GM12878 (cell line): Measurements from ENCODE around the gene ATP5PB. TPM values are rescaled to one million over a fixed set of nuclear protein-coding genes. Genes with fewer than 3 reads are reported as not detected.

ENCODE experiments used
- ATAC-seq: fragments of 200-7000 bp; cut with Tn5 transposase; 3 replicates; pipeline ENCODE4 v1.9.1; 2020; ENCODE audit warnings: mild to moderate bottlenecking, moderate library complexity
- BruUV-seq: library from RNA; stranded (reverse); fragments of 400-500 nt; replicated peaks from 2 replicates; lab custom pipeline; 2021; lab: Mats Ljungman, UMichigan
- CTCF ChIA-PET: fragments of 300-600 bp; sonication (Branson Sonifier 250); formaldehyde crosslinking; extraction: SDS; loops from one replicate; lab custom pipeline; 2021; ENCODE audit warnings: inconsistent platforms; lab: Yijun Ruan, JAX
- POLR2A ChIA-PET: fragments of 350-600 bp; formaldehyde crosslinking; extraction: SDS; loops from one replicate; lab custom pipeline; 2021; ENCODE audit warnings: inconsistent platforms; lab: Charles Lee
- RAD21 ChIA-PET: fragments of 300-600 bp; sonication (Branson Sonifier 250); formaldehyde crosslinking; loops from one replicate; lab custom pipeline; 2023; ENCODE audit warnings: antibody characterized with exemption; ENCODE audit not compliant: unreplicated experiment; lab: Charles Lee
- SMC1A ChIA-PET: fragments of 300-600 bp; sonication (Branson Sonifier 250); formaldehyde crosslinking; loops from one replicate; lab custom pipeline; 2023; ENCODE audit not compliant: unreplicated experiment, uncharacterized antibody; lab: Charles Lee
- DNase-seq: peaks from one replicate; pipeline ENCODE4 v3.0.0-alpha.2; 2011; ENCODE audit warnings: low read depth, low spot score
- FAIRE-seq: peaks from 3 replicates; lab custom pipeline; 2011; peaks lifted over from hg19 to GRCh38; lab: Jason Lieb, UNC
- H2AFZ ChIP-seq: 2 replicates; pipeline ENCODE4 v1.6.0; 2011; ENCODE audit warnings: low read depth, low read length, control low read depth; ENCODE audit not compliant: control insufficient read depth
- H3K27ac ChIP-seq: 2 replicates; pipeline ENCODE4 v1.5.1; 2011; ENCODE audit warnings: control low read depth; ENCODE audit not compliant: control insufficient read depth, insufficient read depth
- H3K27me3 ChIP-seq, 2 experiments: replicated peaks in 1 of 2; 2 replicates each; pipeline versions ENCODE4 v1.6.0 to v1.6.1; 2011; ENCODE audit warnings: low read length in 1 of 2; ENCODE audit not compliant: control insufficient read depth in 2 of 2, insufficient read depth in 2 of 2
- H3K36me3 ChIP-seq, 2 experiments: 2 replicates each; pipeline ENCODE4 v1.5.1; 2011; ENCODE audit warnings: low read length in 1 of 2; ENCODE audit not compliant: control insufficient read depth in 2 of 2, insufficient read depth in 2 of 2
- H3K4me1 ChIP-seq: 2 replicates; pipeline ENCODE4 v1.6.1; 2011; ENCODE audit warnings: mild to moderate bottlenecking, low read length, moderate library complexity, mixed read lengths; ENCODE audit not compliant: control insufficient read depth, insufficient read depth
- H3K4me2 ChIP-seq: 2 replicates; pipeline ENCODE4 v1.6.0; 2011; ENCODE audit warnings: control low read depth; ENCODE audit not compliant: control insufficient read depth, insufficient read depth
- H3K4me3 ChIP-seq: fragments of 200-600 bp; sonication (generic); 2 replicates; pipeline ENCODE4 v1.5.1; 2016
- H3K79me2 ChIP-seq: 2 replicates; pipeline ENCODE4 v1.6.0; 2011; ENCODE audit warnings: low read length; ENCODE audit not compliant: control insufficient read depth, insufficient read depth
- H3K9ac ChIP-seq: 2 replicates; pipeline ENCODE4 v1.8.0; 2011; ENCODE audit warnings: low read length, control low read depth, mixed read lengths; ENCODE audit not compliant: control insufficient read depth, insufficient read depth
- H3K9me3 ChIP-seq: replicated peaks from 3 replicates; pipeline ENCODE4 v1.5.1; 2011; ENCODE audit warnings: mild to moderate bottlenecking, low read length; ENCODE audit not compliant: control insufficient read depth, insufficient read depth
- H4K20me1 ChIP-seq: 2 replicates; pipeline ENCODE4 v1.6.0; 2011; ENCODE audit not compliant: control insufficient read depth, insufficient read depth
- BMI1 ChIP-seq: fragments of 450-650 bp; IDR thresholded peaks from 2 replicates; pipeline ENCODE4 v1.6.1; 2016; ENCODE audit warnings: mild to moderate bottlenecking, moderate library complexity, borderline replicate concordance
- ESRRA ChIP-seq: IDR thresholded peaks from 2 replicates; pipeline ENCODE4 v1.6.1; 2012; ENCODE audit warnings: mild to moderate bottlenecking, low read length, improper control_type of control experiment
- GATAD2B ChIP-seq: fragments of 450-650 bp; conservative IDR thresholded peaks from 2 replicates; pipeline ENCODE4 v1.6.1; 2017; ENCODE audit warnings: low read depth, mild to moderate bottlenecking, moderate library complexity
- IKZF2 ChIP-seq, 2 experiments: fragments of 450-650 bp; IDR thresholded peaks; 2 replicates each; pipeline ENCODE4 v1.6.1; 2017; ENCODE audit warnings: mild to moderate bottlenecking in 2 of 2, moderate library complexity in 2 of 2
- IRF4 ChIP-seq: IDR thresholded peaks from 2 replicates; pipeline ENCODE4 v1.6.1; 2011; ENCODE audit warnings: low read depth, low read length
- JUNB ChIP-seq: IDR thresholded peaks from 2 replicates; pipeline ENCODE4 v1.6.1; 2016; ENCODE audit warnings: antibody characterized with exemption, mild to moderate bottlenecking
- JUND ChIP-seq: IDR thresholded peaks from 2 replicates; pipeline ENCODE4 v1.6.1; 2012; ENCODE audit warnings: low read depth, mild to moderate bottlenecking, low read length, improper control_type of control experiment, moderate library complexity
- MEF2B ChIP-seq: fragments of 450-650 bp; IDR thresholded peaks from 2 replicates; pipeline ENCODE4 v1.6.1; 2018; ENCODE audit warnings: mild to moderate bottlenecking, moderate library complexity; ENCODE audit not compliant: partially characterized antibody, poor library complexity, severe bottlenecking
- POLR2A ChIP-seq: IDR thresholded peaks from 2 replicates; pipeline ENCODE4 v1.6.1; 2011; ENCODE audit warnings: low read depth, mild to moderate bottlenecking, low read length
- RCOR1 ChIP-seq: conservative IDR thresholded peaks from 2 replicates; pipeline ENCODE4 v1.6.1; 2012; ENCODE audit warnings: low read depth, low read length, improper control_type of control experiment
- SPI1 ChIP-seq: IDR thresholded peaks from 2 replicates; pipeline ENCODE4 v1.6.1; 2011; ENCODE audit warnings: low read depth, mild to moderate bottlenecking, low read length, moderate library complexity, borderline replicate concordance; ENCODE audit not compliant: insufficient read depth
- WGBS: methylation state at CpG from one replicate; pipeline ENCODE4 v1.1.6; 2016; ENCODE audit warnings: low lambda C conversion rate; ENCODE audit not compliant: insufficient replicate concordance, insufficient coverage; ENCODE audit errors: missing lambda C conversion rate; 5-methylcytosine and 5-hydroxymethylcytosine counted together
- in situ Hi-C: fragments of 300-500 bp; cut with MboI; formaldehyde crosslinking; loops from 9 replicates; pipeline ENCODE4 v1.14.3; 2018; ENCODE audit warnings: mixed read lengths
- intact Hi-C: fragments of 100-400 bp; cut with micrococcal nuclease; formaldehyde crosslinking; loops from one replicate; pipeline ENCODE4 v1.14.2; 2022; ENCODE audit not compliant: unreplicated experiment
- polyA plus RNA-seq, 11 experiments: library from polyadenylated mRNA; depleted of rRNA in 4 of 11; unstranded in 6 of 11; stranded (reverse) in 5 of 11; fragments of >200 nt; fragmentation: Nextera tagmentation in 4 of 11; fragmentation: Illumina TruSeq in 1 of 11; extraction: Ambion mirVana in 4 of 11; extraction: Trizol in 1 of 11; gene quantifications; 1 replicate in 1 of 11; 2 replicates in 10 of 11; pipeline versions ENCODE4 v1.2.1 to v1.2.3, GENCODE V29; 2011 to 2016; ENCODE audit warnings: inconsistent platforms in 2 of 11, missing spikeins in 2 of 11, low read depth in 1 of 11
- total RNA-seq, 4 experiments: library from RNA; depleted of rRNA in 3 of 4; stranded (reverse); fragments of >200 nt in 3 of 4; fragmentation: Illumina TruSeq in 1 of 4; extraction: Trizol in 1 of 4; gene quantifications; 2 replicates each; pipeline versions ENCODE4 v1.2.1 to v1.2.3, GENCODE V29; 2013 to 2021
- TF ChIP-seq, protein P1 (sequence below): fragments of 450-650 bp; formaldehyde crosslinking; IDR thresholded peaks from 2 replicates; pipeline ENCODE4 v1.4.0; 2022; ENCODE audit warnings: mild to moderate bottlenecking, moderate library complexity
- TF ChIP-seq, protein P2 (sequence below): IDR thresholded peaks from 2 replicates; pipeline ENCODE4 v1.6.1; 2011; ENCODE audit warnings: low read depth, mild to moderate bottlenecking, low read length, moderate library complexity, borderline replicate concordance; ENCODE audit errors: extremely low read depth
- TF ChIP-seq, protein P3 (sequence below), 3 experiments: IDR thresholded peaks in 2 of 3; conservative IDR thresholded peaks in 1 of 3; 2 replicates each; pipeline ENCODE4 v1.5.1; 2011; ENCODE audit warnings: low read depth in 3 of 3, low read length in 3 of 3, mild to moderate bottlenecking in 3 of 3, control low read depth in 2 of 3, moderate library complexity in 2 of 3, inconsistent platforms in 1 of 3, mixed read lengths in 1 of 3; ENCODE audit not compliant: control insufficient read depth in 2 of 3, insufficient read depth in 1 of 3; ENCODE audit errors: extremely low read depth in 1 of 3

The ATP5PB gene
- total and polyA plus RNA-seq, 10 of the 15 experiments (the other 5 are each of a cell fraction or from before 2014, with no cell fraction given): 380 to 1,760 (median 677) TPM

DNA sequence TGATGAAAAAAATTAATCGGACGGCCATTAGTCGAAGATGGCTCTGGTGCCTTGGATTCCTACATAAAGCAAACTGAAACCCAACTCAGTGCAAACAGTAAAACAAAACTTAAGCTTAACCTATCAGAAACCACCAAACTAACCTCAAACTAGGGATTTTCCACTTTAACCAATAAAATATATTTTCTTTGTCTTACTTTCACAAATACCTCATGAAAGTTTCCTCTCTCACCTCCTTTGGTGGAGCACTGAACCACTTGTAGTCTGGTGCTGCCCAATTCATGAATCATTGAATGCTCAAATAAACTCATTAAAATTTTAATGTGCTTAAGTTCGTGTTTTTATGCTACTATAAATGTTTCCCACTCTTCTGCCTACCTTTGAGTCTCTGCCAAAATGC, 47.1 kb downstream of the ATP5PB start (continued):
- TF ChIP-seq, protein P1, sequence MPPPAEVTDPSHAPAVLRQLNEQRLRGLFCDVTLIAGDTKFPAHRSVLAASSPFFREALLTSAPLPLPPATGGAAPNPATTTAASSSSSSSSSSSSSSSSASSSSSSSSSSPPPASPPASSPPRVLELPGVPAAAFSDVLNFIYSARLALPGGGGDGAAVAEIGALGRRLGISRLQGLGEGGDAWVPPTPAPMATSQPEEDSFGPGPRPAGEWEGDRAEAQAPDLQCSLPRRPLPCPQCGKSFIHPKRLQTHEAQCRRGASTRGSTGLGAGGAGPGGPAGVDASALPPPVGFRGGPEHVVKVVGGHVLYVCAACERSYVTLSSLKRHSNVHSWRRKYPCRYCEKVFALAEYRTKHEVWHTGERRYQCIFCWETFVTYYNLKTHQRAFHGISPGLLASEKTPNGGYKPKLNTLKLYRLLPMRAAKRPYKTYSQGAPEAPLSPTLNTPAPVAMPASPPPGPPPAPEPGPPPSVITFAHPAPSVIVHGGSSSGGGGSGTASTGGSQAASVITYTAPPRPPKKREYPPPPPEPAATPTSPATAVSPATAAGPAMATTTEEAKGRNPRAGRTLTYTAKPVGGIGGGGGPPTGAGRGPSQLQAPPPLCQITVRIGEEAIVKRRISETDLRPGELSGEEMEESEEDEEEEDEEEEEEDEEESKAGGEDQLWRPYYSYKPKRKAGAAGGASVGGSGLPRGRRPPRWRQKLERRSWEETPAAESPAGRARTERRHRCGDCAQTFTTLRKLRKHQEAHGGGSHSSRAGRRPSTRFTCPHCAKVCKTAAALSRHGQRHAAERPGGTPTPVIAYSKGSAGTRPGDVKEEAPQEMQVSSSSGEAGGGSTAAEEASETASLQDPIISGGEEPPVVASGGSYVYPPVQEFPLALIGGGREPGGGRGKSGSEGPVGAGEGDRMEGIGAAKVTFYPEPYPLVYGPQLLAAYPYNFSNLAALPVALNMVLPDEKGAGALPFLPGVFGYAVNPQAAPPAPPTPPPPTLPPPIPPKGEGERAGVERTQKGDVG (CRISPR knock-in tag): no peak
- TF ChIP-seq, protein P2, sequence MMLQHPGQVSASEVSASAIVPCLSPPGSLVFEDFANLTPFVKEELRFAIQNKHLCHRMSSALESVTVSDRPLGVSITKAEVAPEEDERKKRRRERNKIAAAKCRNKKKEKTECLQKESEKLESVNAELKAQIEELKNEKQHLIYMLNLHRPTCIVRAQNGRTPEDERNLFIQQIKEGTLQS: no peak
- TF ChIP-seq POLR2A: no peak
- TF ChIP-seq, protein P3, sequence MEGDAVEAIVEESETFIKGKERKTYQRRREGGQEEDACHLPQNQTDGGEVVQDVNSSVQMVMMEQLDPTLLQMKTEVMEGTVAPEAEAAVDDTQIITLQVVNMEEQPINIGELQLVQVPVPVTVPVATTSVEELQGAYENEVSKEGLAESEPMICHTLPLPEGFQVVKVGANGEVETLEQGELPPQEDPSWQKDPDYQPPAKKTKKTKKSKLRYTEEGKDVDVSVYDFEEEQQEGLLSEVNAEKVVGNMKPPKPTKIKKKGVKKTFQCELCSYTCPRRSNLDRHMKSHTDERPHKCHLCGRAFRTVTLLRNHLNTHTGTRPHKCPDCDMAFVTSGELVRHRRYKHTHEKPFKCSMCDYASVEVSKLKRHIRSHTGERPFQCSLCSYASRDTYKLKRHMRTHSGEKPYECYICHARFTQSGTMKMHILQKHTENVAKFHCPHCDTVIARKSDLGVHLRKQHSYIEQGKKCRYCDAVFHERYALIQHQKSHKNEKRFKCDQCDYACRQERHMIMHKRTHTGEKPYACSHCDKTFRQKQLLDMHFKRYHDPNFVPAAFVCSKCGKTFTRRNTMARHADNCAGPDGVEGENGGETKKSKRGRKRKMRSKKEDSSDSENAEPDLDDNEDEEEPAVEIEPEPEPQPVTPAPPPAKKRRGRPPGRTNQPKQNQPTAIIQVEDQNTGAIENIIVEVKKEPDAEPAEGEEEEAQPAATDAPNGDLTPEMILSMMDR (IDR thresholded peaks at IDR 0.05 in 2 of 3, conservative IDR thresholded peaks at IDR 0.05 in 1 of 3; ENCODE audit: control insufficient read depth in 2 of 3, extremely low read depth in 1 of 3, insufficient read depth in 1 of 3, low read depth in 3 of 3, low read length in 3 of 3): no peak

DNA sequence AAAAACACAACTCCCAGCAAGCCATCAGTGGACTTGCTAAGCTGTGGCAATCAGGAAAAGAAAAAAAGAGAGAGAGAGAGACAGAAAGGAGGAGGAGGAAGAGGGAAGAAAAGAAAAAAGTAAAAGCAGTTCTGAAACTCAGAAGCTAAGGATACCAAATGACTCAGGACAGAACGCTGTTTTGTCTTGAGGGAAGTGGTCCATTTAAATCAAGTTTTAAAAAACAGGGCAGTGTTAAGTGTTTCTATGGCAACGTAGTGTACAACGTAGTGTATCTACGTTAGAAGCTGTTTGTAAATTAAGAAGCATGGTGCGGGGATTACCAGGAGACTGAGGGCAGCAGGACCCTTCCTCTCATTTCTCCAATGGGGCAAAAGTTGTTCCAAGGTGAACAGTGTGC, 48.3 kb downstream of the ATP5PB start:
- ATAC-seq (no peak; the same call in 2 of the 3 replicates), DNase-seq (no peak), FAIRE-seq (no peak)
- intact Hi-C loops (no loop called here), in situ Hi-C loops (loop anchor here (25.0 kb wide), 1 partner anchor 865 kb away; no protein-coding TSS in a partner anchor)
- H2AFZ ChIP-seq: no peak overlapping the region
- no peak overlapping the region for H3K4me3 ChIP-seq
- 45% methylated on average over 5 of the region's 5 CpGs for WGBS
- peaks cover 15% of the 10 kb centered on the region for H3K9me3 ChIP-seq
- ChIA-PET POLR2A (interaction anchor here (1.1 to 1.2 kb wide), 2 partner anchors 9 to 20 kb away, joined by 3 to 5 read pairs; no protein-coding TSS in a partner anchor), SMC1A (interaction anchor here (0.7 to 5.4 kb wide), 8 partner anchors 11 to 271 kb away, joined by 3 to 46 read pairs (median 5); no protein-coding TSS in a partner anchor), RAD21 (interaction anchor here (1.5 to 1.6 kb wide), 2 partner anchors 10 to 16 kb away, joined by 4 to 5 read pairs; no protein-coding TSS in a partner anchor), CTCF (interaction anchor here (0.8 to 5.6 kb wide), 4 partner anchors 10 to 270 kb away, joined by 3 to 41 read pairs (median 5); no protein-coding TSS in a partner anchor)
- H3K36me3 ChIP-seq: no peaks in the 10 kb centered on the region
- H3K4me2 ChIP-seq: peak overlapping the region; percentile 27; the same call in 1 of the 2 replicates
- no peaks in the 10 kb centered on the region for H3K27me3 ChIP-seq
- peaks cover 16% of the 10 kb centered on the region; the same call in 1 of the 2 replicates for H3K4me1 ChIP-seq
- no TSS peak for BruUV-seq
- H4K20me1 ChIP-seq: no peaks in the 10 kb centered on the region
- H3K9ac ChIP-seq: no peak overlapping the region
- no peak for TF ChIP-seq MEF2B
- TF ChIP-seq IKZF2 (IDR thresholded peaks at IDR 0.05): peak; percentile 34 to 43; a peak in 1 of 4 replicates
- TF ChIP-seq BMI1: peak; percentile 47; the same call in 1 of the 2 replicates
- TF ChIP-seq GATAD2B: no peak
- peak; percentile 40; the same call in 1 of the 2 replicates for TF ChIP-seq SPI1
- no peak for TF ChIP-seq ESRRA
- no peak for TF ChIP-seq RCOR1
- no peak for TF ChIP-seq JUND
- TF ChIP-seq JUNB: peak; percentile 23; the same call in 1 of the 2 replicates
- TF ChIP-seq IRF4: 0 out of 2 replicates have a peak, but pooled peaks have one; percentile 7
- TF ChIP-seq, all 136 proteins: peak for 5
- H3K79me2 ChIP-seq: no peaks in the 10 kb centered on the region
- no peak overlapping the region for H3K27ac ChIP-seq
